HepG2 (cell line): ENCODE data around the gene NEURL1. TPM values are rescaled to one million over a fixed set of nuclear protein-coding genes. Genes with fewer than 3 reads are reported as not detected.

Source experiments
- ATAC-seq: fragments of 200-7000 bp; cut with Tn5 transposase; 3 replicates; pipeline ENCODE4 v1.9.1; 2020; ENCODE audit warnings: mild to moderate bottlenecking, moderate library complexity
- BruUV-seq: library from RNA; stranded (reverse); fragments of 400-500 nt; replicated peaks from 2 replicates; lab custom pipeline; 2021; lab: Mats Ljungman, UMichigan
- CTCF ChIA-PET: fragments of 300-600 bp; formaldehyde crosslinking; extraction: SDS; loops from one replicate; lab custom pipeline; 2021; ENCODE audit warnings: low total read pairs, inconsistent platforms, low intra/inter-chr PET ratio; lab: Yijun Ruan, JAX
- POLR2A ChIA-PET: fragments of 350-600 bp; sonication (Branson Sonifier 250); formaldehyde crosslinking; loops from one replicate; lab custom pipeline; 2020; ENCODE audit warnings: antibody characterized with exemption, inconsistent platforms; lab: Yijun Ruan, JAX
- DNase-seq: peaks from one replicate; pipeline ENCODE4 v3.0.0-alpha.2; 2015; ENCODE audit warnings: low spot score
- FAIRE-seq: peaks from 3 replicates; lab custom pipeline; 2011; peaks lifted over from hg19 to GRCh38; lab: Jason Lieb, UNC
- H2AFZ ChIP-seq: one replicate; pipeline ENCODE4 v1.6.1; 2011; ENCODE audit warnings: low read length, inconsistent platforms
- H3K27ac ChIP-seq: fragments of 300-600 bp; 3 replicates; pipeline ENCODE4 v1.8.0; 2011; ENCODE audit warnings: mixed run types, mild to moderate bottlenecking, mixed read lengths, low read length, inconsistent platforms; ENCODE audit not compliant: insufficient read depth; ENCODE audit errors: extremely low read length
- H3K27me3 ChIP-seq, 2 experiments: fragments of 200-600 bp in 1 of 2; 2 replicates in 1 of 2; 3 replicates in 1 of 2; pipeline versions ENCODE4 v1.6.0 to v1.8.0; 2011; ENCODE audit warnings: low read length in 2 of 2, mild to moderate bottlenecking in 2 of 2, moderate library complexity in 2 of 2, inconsistent platforms in 1 of 2; ENCODE audit not compliant: insufficient read depth in 2 of 2, control insufficient read depth in 1 of 2
- H3K36me3 ChIP-seq, 2 experiments: fragments of 200-600 bp in 1 of 2; replicated peaks in 1 of 2; 2 replicates in 1 of 2; 3 replicates in 1 of 2; pipeline versions ENCODE4 v1.5.1 to v1.8.0; 2011; ENCODE audit warnings: low read length in 2 of 2, inconsistent platforms in 1 of 2; ENCODE audit not compliant: insufficient read depth in 2 of 2, control insufficient read depth in 1 of 2
- H3K4me1 ChIP-seq: 2 replicates; pipeline ENCODE4 v1.5.1; 2012; ENCODE audit warnings: low read length, inconsistent platforms; ENCODE audit not compliant: insufficient read depth
- H3K4me2 ChIP-seq: 2 replicates; pipeline ENCODE4 v1.6.0; 2011; ENCODE audit warnings: low read depth, low read length, inconsistent platforms
- H3K4me3 ChIP-seq, 3 experiments: fragments of 200-600 bp in 1 of 3; sonication (generic), shearing (Covaris generic) in 1 of 3; replicated peaks in 1 of 3; 2 replicates each; pipeline ENCODE4 v1.5.1; 2011 to 2016; ENCODE audit warnings: low read length in 3 of 3, inconsistent platforms in 2 of 3, low read depth in 2 of 3, mild to moderate bottlenecking in 2 of 3, control low read depth in 1 of 3, mixed read lengths in 1 of 3; ENCODE audit not compliant: insufficient read depth in 1 of 3
- H3K79me2 ChIP-seq: one replicate; pipeline ENCODE4 v1.6.1; 2011; ENCODE audit warnings: low read length, inconsistent platforms; ENCODE audit not compliant: insufficient read depth
- H3K9ac ChIP-seq: 2 replicates; pipeline ENCODE4 v1.6.0; 2011; ENCODE audit warnings: mild to moderate bottlenecking, low read depth, low read length, inconsistent platforms; ENCODE audit not compliant: insufficient read depth
- H3K9me3 ChIP-seq: 2 replicates; pipeline ENCODE4 v1.5.1; 2012; ENCODE audit warnings: mild to moderate bottlenecking, low read length
- H4K20me1 ChIP-seq: 2 replicates; pipeline ENCODE4 v1.6.0; 2011; ENCODE audit warnings: inconsistent platforms, mild to moderate bottlenecking, low read length, moderate library complexity; ENCODE audit not compliant: insufficient read depth
- TBX2 ChIP-seq: sonication (generic); formaldehyde crosslinking; IDR thresholded peaks from 2 replicates; pipeline ENCODE4 v1.5.0; 2020; ENCODE audit warnings: missing genetic modification reagents, mild to moderate bottlenecking, borderline replicate concordance
- ZFAT ChIP-seq: sonication (generic); formaldehyde crosslinking; conservative IDR thresholded peaks from 2 replicates; pipeline ENCODE4 v1.8.1; 2023; ENCODE audit warnings: missing genetic modification reagents, inconsistent platforms
- ZNF510 ChIP-seq: sonication (generic); formaldehyde crosslinking; IDR thresholded peaks from 2 replicates; pipeline ENCODE4 v1.4.0; 2020; ENCODE audit warnings: low read depth, mild to moderate bottlenecking, missing genetic modification reagents
- ZNF777 ChIP-seq: sonication (generic); formaldehyde crosslinking; IDR thresholded peaks from 2 replicates; pipeline ENCODE4 v1.4.0; 2020; ENCODE audit warnings: missing genetic modification reagents
- ZSCAN30 ChIP-seq: sonication (generic); formaldehyde crosslinking; IDR thresholded peaks from 2 replicates; pipeline ENCODE4 v1.5.0; 2020; ENCODE audit warnings: mild to moderate bottlenecking, missing genetic modification reagents
- WGBS: methylation state at CpG from one replicate; pipeline ENCODE4 v1.1.6; 2017; ENCODE audit warnings: low lambda C conversion rate; 5-methylcytosine and 5-hydroxymethylcytosine counted together
- in situ Hi-C: cut with HindIII; loops from 2 replicates; pipeline ENCODE4 v1.10.0; 2017; ENCODE audit warnings: low pct_unique_long_range_greater_than_20kb; ENCODE audit not compliant: extremely low pct_ligation_motif_present
- intact Hi-C: fragments of 100-400 bp; cut with micrococcal nuclease; formaldehyde crosslinking; loops from one replicate; pipeline ENCODE4 v1.10.0; 2022; ENCODE audit not compliant: unreplicated experiment
- polyA plus RNA-seq, 8 experiments: library from polyadenylated mRNA; depleted of rRNA in 3 of 8; stranded (reverse) in 7 of 8; unstranded in 1 of 8; fragments of >200 nt; fragmentation: Illumina TruSeq in 4 of 8; extraction: Trizol in 4 of 8; gene quantifications; 2 replicates each; pipeline versions ENCODE4 v1.2.1 to v1.2.3, GENCODE V29; 2011 to 2016; ENCODE audit warnings: low read depth in 4 of 8, missing spikeins in 1 of 8, mixed read lengths in 1 of 8; ENCODE audit not compliant: insufficient read depth in 1 of 8
- total RNA-seq, 5 experiments: library from RNA; depleted of rRNA; stranded (reverse); fragments of >200 nt; fragmentation: Illumina TruSeq; extraction: Trizol; gene quantifications; 2 replicates each; pipeline ENCODE4 v1.2.3, GENCODE V29; 2016; ENCODE audit warnings: low read depth in 1 of 5
- TF ChIP-seq, protein P1 (sequence below): sonication (generic); formaldehyde crosslinking; IDR thresholded peaks from 2 replicates; pipeline ENCODE4; 2020; ENCODE audit warnings: missing genetic modification reagents, mild to moderate bottlenecking, borderline replicate concordance
- TF ChIP-seq, protein P2 (sequence below): sonication (generic); formaldehyde crosslinking; IDR thresholded peaks from 2 replicates; pipeline ENCODE4 v1.5.1; 2020; ENCODE audit warnings: missing genetic modification reagents, mild to moderate bottlenecking, borderline replicate concordance
- TF ChIP-seq, protein P3 (sequence below): sonication (generic); formaldehyde crosslinking; IDR thresholded peaks from 2 replicates; pipeline ENCODE4 v1.4.0; 2020; ENCODE audit warnings: missing genetic modification reagents

NEURL1 gene
- total and polyA plus RNA-seq, 2 of the 13 experiments (the other 11 are each of a cell fraction or from before 2014, with no cell fraction given), result not detected

DNA sequence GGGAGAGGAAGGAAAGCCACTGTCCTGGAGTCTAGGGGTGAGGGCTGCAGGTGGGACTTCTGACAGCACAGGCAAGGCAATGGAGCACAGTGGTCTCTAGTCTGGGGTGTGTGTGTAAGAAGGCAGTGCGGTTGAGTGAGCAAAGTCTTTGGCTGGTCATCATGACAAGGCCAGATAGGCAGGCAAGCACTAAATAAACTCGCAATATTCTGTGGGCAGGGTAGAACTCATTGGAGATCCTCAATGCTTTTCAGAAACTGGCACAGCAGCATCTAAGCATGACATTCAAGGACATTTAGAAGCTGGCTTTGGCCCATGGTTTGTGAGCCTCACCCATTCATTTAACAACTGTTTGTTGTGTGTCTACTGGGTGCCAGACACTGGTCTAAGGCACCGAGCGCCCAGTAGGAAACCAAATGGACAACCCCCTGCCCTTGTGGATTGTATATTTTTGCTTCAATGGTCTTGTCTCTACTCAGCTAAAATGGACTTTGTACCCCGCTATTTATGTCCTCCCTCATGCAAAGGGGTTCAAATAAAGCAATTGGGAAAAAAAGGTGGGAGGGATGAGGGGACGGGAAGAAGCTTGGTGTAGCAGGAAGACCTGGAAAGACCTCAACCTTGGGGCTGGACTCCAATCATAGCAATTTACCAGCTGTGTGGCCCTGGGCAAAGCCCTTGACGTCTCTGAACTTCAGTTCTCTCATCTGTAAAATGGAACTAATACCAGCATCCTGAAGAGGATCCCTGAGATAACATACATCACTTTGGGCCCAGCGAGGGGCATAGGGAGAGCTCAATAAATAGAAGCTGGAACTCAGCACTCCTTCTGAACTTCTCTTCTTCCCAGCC is 116.0 kb downstream of the NEURL1 start (continued):
- no peak for TF ChIP-seq TBX2 (CRISPR knock-in tag)
- TF ChIP-seq, protein P1, sequence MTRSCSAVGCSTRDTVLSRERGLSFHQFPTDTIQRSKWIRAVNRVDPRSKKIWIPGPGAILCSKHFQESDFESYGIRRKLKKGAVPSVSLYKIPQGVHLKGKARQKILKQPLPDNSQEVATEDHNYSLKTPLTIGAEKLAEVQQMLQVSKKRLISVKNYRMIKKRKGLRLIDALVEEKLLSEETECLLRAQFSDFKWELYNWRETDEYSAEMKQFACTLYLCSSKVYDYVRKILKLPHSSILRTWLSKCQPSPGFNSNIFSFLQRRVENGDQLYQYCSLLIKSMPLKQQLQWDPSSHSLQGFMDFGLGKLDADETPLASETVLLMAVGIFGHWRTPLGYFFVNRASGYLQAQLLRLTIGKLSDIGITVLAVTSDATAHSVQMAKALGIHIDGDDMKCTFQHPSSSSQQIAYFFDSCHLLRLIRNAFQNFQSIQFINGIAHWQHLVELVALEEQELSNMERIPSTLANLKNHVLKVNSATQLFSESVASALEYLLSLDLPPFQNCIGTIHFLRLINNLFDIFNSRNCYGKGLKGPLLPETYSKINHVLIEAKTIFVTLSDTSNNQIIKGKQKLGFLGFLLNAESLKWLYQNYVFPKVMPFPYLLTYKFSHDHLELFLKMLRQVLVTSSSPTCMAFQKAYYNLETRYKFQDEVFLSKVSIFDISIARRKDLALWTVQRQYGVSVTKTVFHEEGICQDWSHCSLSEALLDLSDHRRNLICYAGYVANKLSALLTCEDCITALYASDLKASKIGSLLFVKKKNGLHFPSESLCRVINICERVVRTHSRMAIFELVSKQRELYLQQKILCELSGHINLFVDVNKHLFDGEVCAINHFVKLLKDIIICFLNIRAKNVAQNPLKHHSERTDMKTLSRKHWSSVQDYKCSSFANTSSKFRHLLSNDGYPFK (CRISPR knock-in tag), result no peak

DNA sequence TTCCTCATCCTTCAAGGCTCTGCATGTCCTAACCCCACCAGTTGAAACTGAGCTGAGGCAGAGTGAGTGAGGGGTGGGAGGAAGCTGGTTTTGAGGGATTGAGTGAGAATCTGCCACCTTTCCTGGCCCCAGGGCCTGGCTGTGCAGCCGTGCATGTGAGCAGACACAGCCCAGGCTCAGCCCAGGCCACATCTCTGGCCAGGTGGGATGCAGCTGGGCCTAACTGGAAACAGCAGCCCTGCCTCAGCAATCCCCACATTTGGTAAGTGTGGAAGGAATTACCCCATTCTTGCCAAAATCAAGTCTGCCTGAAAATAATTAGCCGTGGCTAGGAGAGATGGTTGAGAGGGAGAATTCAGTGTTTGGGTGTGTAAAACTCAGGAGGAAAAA is 116.6 kb downstream of the NEURL1 start:
- ATAC-seq, result no peak
- FAIRE-seq, result no peak
- 55% methylated on average over 2 of the region's 2 CpGs for WGBS
- POLR2A ChIA-PET, result no interaction called here
- no peak overlapping the region for H2AFZ ChIP-seq
- H3K4me3 ChIP-seq, result no peak overlapping the region
- in situ Hi-C loops (no loop called here), intact Hi-C loops (no loop called here)
- H4K20me1 ChIP-seq, result no peaks in the 10 kb centered on the region
- no peaks in the 10 kb centered on the region for H3K9me3 ChIP-seq
- no peak for TF ChIP-seq ZFAT (CRISPR knock-in tag)
- TF ChIP-seq, protein P2, sequence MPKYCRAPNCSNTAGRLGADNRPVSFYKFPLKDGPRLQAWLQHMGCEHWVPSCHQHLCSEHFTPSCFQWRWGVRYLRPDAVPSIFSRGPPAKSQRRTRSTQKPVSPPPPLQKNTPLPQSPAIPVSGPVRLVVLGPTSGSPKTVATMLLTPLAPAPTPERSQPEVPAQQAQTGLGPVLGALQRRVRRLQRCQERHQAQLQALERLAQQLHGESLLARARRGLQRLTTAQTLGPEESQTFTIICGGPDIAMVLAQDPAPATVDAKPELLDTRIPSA (CRISPR knock-in tag), result no peak
- no peak for TF ChIP-seq ZSCAN30 (CRISPR knock-in tag)
- no peak for TF ChIP-seq ZNF777
- no peak for TF ChIP-seq ZNF510 (CRISPR knock-in tag)
- TF ChIP-seq, protein P3, sequence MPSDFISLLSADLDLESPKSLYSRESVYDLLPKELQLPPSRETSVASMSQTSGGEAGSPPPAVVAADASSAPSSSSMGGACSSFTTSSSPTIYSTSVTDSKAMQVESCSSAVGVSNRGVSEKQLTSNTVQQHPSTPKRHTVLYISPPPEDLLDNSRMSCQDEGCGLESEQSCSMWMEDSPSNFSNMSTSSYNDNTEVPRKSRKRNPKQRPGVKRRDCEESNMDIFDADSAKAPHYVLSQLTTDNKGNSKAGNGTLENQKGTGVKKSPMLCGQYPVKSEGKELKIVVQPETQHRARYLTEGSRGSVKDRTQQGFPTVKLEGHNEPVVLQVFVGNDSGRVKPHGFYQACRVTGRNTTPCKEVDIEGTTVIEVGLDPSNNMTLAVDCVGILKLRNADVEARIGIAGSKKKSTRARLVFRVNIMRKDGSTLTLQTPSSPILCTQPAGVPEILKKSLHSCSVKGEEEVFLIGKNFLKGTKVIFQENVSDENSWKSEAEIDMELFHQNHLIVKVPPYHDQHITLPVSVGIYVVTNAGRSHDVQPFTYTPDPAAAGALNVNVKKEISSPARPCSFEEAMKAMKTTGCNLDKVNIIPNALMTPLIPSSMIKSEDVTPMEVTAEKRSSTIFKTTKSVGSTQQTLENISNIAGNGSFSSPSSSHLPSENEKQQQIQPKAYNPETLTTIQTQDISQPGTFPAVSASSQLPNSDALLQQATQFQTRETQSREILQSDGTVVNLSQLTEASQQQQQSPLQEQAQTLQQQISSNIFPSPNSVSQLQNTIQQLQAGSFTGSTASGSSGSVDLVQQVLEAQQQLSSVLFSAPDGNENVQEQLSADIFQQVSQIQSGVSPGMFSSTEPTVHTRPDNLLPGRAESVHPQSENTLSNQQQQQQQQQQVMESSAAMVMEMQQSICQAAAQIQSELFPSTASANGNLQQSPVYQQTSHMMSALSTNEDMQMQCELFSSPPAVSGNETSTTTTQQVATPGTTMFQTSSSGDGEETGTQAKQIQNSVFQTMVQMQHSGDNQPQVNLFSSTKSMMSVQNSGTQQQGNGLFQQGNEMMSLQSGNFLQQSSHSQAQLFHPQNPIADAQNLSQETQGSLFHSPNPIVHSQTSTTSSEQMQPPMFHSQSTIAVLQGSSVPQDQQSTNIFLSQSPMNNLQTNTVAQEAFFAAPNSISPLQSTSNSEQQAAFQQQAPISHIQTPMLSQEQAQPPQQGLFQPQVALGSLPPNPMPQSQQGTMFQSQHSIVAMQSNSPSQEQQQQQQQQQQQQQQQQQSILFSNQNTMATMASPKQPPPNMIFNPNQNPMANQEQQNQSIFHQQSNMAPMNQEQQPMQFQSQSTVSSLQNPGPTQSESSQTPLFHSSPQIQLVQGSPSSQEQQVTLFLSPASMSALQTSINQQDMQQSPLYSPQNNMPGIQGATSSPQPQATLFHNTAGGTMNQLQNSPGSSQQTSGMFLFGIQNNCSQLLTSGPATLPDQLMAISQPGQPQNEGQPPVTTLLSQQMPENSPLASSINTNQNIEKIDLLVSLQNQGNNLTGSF (CRISPR knock-in tag), result no peak
- peaks cover 24 to 62% of the 10 kb centered on the region in 2 experiments for H3K36me3 ChIP-seq
- BruUV-seq, result no TSS peak
- H3K9ac ChIP-seq, result no peak overlapping the region
- no peaks in the 10 kb centered on the region for H3K79me2 ChIP-seq
- CTCF ChIA-PET, result no interaction called here
- no peak for DNase-seq
- H3K27ac ChIP-seq, result no peak overlapping the region
- H3K4me2 ChIP-seq, result no peak overlapping the region
- H3K4me1 ChIP-seq, result no peaks in the 10 kb centered on the region
- no peaks in the 10 kb centered on the region for H3K27me3 ChIP-seq
